H1 (cell line): Measurements from ENCODE around the gene ADD2. TPM values are rescaled to one million over a fixed set of nuclear protein-coding genes. Genes with fewer than 3 reads are reported as not detected.
A peak's percentile ranks its signal among the peaks of the same experiment; 100 is the strongest.

ENCODE experiments used
- CTCF ChIA-PET: fragments of 300-600 bp; sonication (Branson Sonifier 250); formaldehyde crosslinking; loops from one replicate; lab custom pipeline; 2021; ENCODE audit not compliant: partially characterized antibody; lab: Charles Lee
- POLR2A ChIA-PET: fragments of 300-600 bp; sonication (Branson Sonifier 250); formaldehyde crosslinking; loops from one replicate; lab custom pipeline; 2021; ENCODE audit warnings: inconsistent platforms; ENCODE audit not compliant: partially characterized antibody; lab: Charles Lee
- DNase-seq, 2 experiments: peaks; one replicate each; pipeline versions ENCODE4 v3.0.0 to v3.0.0-alpha.2; 2010 to 2022; ENCODE audit warnings: low spot score in 2 of 2, low read depth in 1 of 2, mixed read lengths in 1 of 2
- FAIRE-seq: peaks from 2 replicates; lab custom pipeline; 2011; peaks lifted over from hg19 to GRCh38; lab: Jason Lieb, UNC
- H2AFZ ChIP-seq: 2 replicates; pipeline ENCODE4 v1.8.1; 2012; ENCODE audit warnings: low read length, inconsistent platforms
- H2AK5ac ChIP-seq: 2 replicates; pipeline ENCODE4 v1.6.1; 2013; ENCODE audit warnings: low read depth, low read length
- H2BK120ac ChIP-seq: replicated peaks from 2 replicates; pipeline ENCODE3; 2013; ENCODE audit warnings: low read depth, low read length, inconsistent platforms
- H2BK12ac ChIP-seq: 2 replicates; pipeline ENCODE4 v1.6.1; 2013; ENCODE audit warnings: low read depth, low read length
- H2BK15ac ChIP-seq: 2 replicates; pipeline ENCODE4 v1.6.1; 2013; ENCODE audit warnings: low read length
- H2BK20ac ChIP-seq: 2 replicates; pipeline ENCODE4 v1.6.1; 2013; ENCODE audit warnings: low read length
- H2BK5ac ChIP-seq: 2 replicates; pipeline ENCODE4 v1.6.1; 2013; ENCODE audit warnings: low read depth, low read length
- H3K14ac ChIP-seq: 2 replicates; pipeline ENCODE4 v1.6.1; 2013; ENCODE audit warnings: inconsistent platforms; ENCODE audit not compliant: insufficient read length
- H3K18ac ChIP-seq: 2 replicates; pipeline ENCODE4 v1.6.1; 2013; ENCODE audit warnings: low read length; ENCODE audit errors: extremely low read depth
- H3K23ac ChIP-seq: 2 replicates; pipeline ENCODE4 v1.6.1; 2013; ENCODE audit warnings: inconsistent platforms; ENCODE audit not compliant: insufficient read length
- H3K23me2 ChIP-seq: 2 replicates; pipeline ENCODE4 v1.6.1; 2013; ENCODE audit warnings: low read depth, low read length
- H3K27ac ChIP-seq: 2 replicates; pipeline ENCODE4 v1.6.1; 2011; ENCODE audit warnings: low read depth, low read length, inconsistent platforms
- H3K27me3 ChIP-seq, 4 experiments: replicated peaks in 1 of 4; 1 replicate in 1 of 4; 2 replicates in 3 of 4; pipeline versions ENCODE4 v1.6.1 to v1.8.1; 2011 to 2013; ENCODE audit warnings: low read length in 3 of 4, mild to moderate bottlenecking in 3 of 4, inconsistent platforms in 2 of 4, mixed read lengths in 2 of 4, moderate library complexity in 1 of 4; ENCODE audit not compliant: control insufficient read depth in 3 of 4, insufficient read depth in 3 of 4; ENCODE audit errors: extremely low read depth in 1 of 4
- H3K36me3 ChIP-seq, 4 experiments: 2 replicates each; pipeline versions ENCODE4 v1.6.1 to v1.8.1; 2011 to 2013; ENCODE audit warnings: mild to moderate bottlenecking in 4 of 4, low read length in 3 of 4, moderate library complexity in 2 of 4, control low read depth in 1 of 4, inconsistent platforms in 1 of 4; ENCODE audit not compliant: insufficient read depth in 4 of 4, control insufficient read depth in 2 of 4
- H3K4ac ChIP-seq: replicated peaks from 2 replicates; pipeline ENCODE3; 2013; ENCODE audit warnings: low read length, low read depth, mixed read lengths, inconsistent platforms; ENCODE audit not compliant: insufficient read length
- H3K4me1 ChIP-seq, 4 experiments: replicated peaks in 1 of 4; 1 replicate in 1 of 4; 2 replicates in 3 of 4; pipeline versions ENCODE4 v1.6.1 to v1.8.1; 2011 to 2013; ENCODE audit warnings: low read length in 3 of 4, inconsistent platforms in 2 of 4, mixed read lengths in 1 of 4; ENCODE audit not compliant: insufficient read depth in 4 of 4, control insufficient read depth in 3 of 4
- H3K4me2 ChIP-seq, 2 experiments: 2 replicates each; pipeline versions ENCODE4 v1.6.1 to v1.8.1; 2011 to 2013; ENCODE audit warnings: low read depth in 2 of 2, low read length in 2 of 2, control low read depth in 1 of 2, inconsistent platforms in 1 of 2, mild to moderate bottlenecking in 1 of 2; ENCODE audit not compliant: insufficient read depth in 1 of 2
- H3K4me3 ChIP-seq, 4 experiments: fragments of 200-600, 300-600 bp in 1 of 4; sonication (generic), shearing (Covaris generic), sonication (Bioruptor Twin) in 1 of 4; 2 replicates each; pipeline versions ENCODE4 v1.5.1 to v1.8.1; 2011 to 2016; ENCODE audit warnings: low read length in 4 of 4, low read depth in 3 of 4, control low read depth in 2 of 4, inconsistent platforms in 2 of 4, mild to moderate bottlenecking in 2 of 4, mixed read lengths in 1 of 4, moderate library complexity in 1 of 4; ENCODE audit not compliant: insufficient read depth in 2 of 4; ENCODE audit errors: extremely low read depth in 1 of 4
- H3K56ac ChIP-seq: replicated peaks from 2 replicates; pipeline ENCODE3; 2013; ENCODE audit warnings: low read depth, mild to moderate bottlenecking, mixed read lengths, low read length, inconsistent platforms; ENCODE audit not compliant: insufficient read length
- H3K79me1 ChIP-seq: 2 replicates; pipeline ENCODE4 v1.6.1; 2013; ENCODE audit warnings: low read depth, low read length, control low read depth
- H3K79me2 ChIP-seq, 2 experiments: 2 replicates each; pipeline versions ENCODE4 v1.6.1 to v1.8.1; 2012 to 2013; ENCODE audit warnings: low read length in 2 of 2, mild to moderate bottlenecking in 2 of 2, inconsistent platforms in 1 of 2; ENCODE audit not compliant: insufficient read depth in 2 of 2, control insufficient read depth in 1 of 2
- H3K9ac ChIP-seq, 4 experiments: replicated peaks in 1 of 4; 1 replicate in 1 of 4; 2 replicates in 3 of 4; pipeline versions ENCODE4 v1.6.1 to v1.8.1; 2011 to 2013; ENCODE audit warnings: low read depth in 3 of 4, low read length in 3 of 4, control low read depth in 2 of 4, mild to moderate bottlenecking in 2 of 4, moderate library complexity in 2 of 4, inconsistent platforms in 1 of 4; ENCODE audit errors: extremely low read depth in 1 of 4
- H3K9me3 ChIP-seq, 2 experiments: 2 replicates each; pipeline versions ENCODE4 v1.6.1 to v1.8.1; 2012 to 2013; ENCODE audit warnings: mild to moderate bottlenecking in 2 of 2, moderate library complexity in 2 of 2, control low read depth in 1 of 2, inconsistent platforms in 1 of 2, low read depth in 1 of 2, low read length in 1 of 2, mixed read lengths in 1 of 2; ENCODE audit not compliant: insufficient read depth in 2 of 2
- H4K20me1 ChIP-seq, 2 experiments: replicated peaks in 1 of 2; 2 replicates each; pipeline versions ENCODE3 to v1.8.1; 2011 to 2013; ENCODE audit warnings: inconsistent platforms in 2 of 2, low read length in 2 of 2, mild to moderate bottlenecking in 1 of 2; ENCODE audit not compliant: insufficient read depth in 2 of 2, control insufficient read depth in 1 of 2
- H4K5ac ChIP-seq: 2 replicates; pipeline ENCODE4 v1.6.1; 2013; ENCODE audit warnings: low read length, low read depth, mixed read lengths, inconsistent platforms; ENCODE audit not compliant: insufficient read length
- H4K8ac ChIP-seq: 2 replicates; pipeline ENCODE4 v1.8.0; 2013; ENCODE audit warnings: mild to moderate bottlenecking, moderate library complexity, low read length, inconsistent platforms; ENCODE audit not compliant: insufficient read depth; ENCODE audit errors: extremely low read depth
- H4K91ac ChIP-seq: replicated peaks from 2 replicates; pipeline ENCODE3; 2013; ENCODE audit warnings: low read length, mixed read lengths, inconsistent platforms; ENCODE audit not compliant: insufficient read length
- HDAC2 ChIP-seq, 2 experiments: fragments of 300-600 bp in 1 of 2; sonication (generic) in 1 of 2; IDR thresholded peaks; 2 replicates each; pipeline ENCODE4 v1.6.1; 2011 to 2012; ENCODE audit warnings: low read depth in 2 of 2, low read length in 2 of 2, mild to moderate bottlenecking in 2 of 2, moderate library complexity in 2 of 2, borderline replicate concordance in 1 of 2, inconsistent platforms in 1 of 2
- MAX ChIP-seq: IDR thresholded peaks from 2 replicates; pipeline ENCODE4 v1.6.1; 2012; ENCODE audit warnings: inconsistent platforms
- POLR2A ChIP-seq, 2 experiments: IDR thresholded peaks; 1 replicate in 1 of 2; 2 replicates in 1 of 2; pipeline ENCODE4 v1.6.1; 2011; ENCODE audit warnings: low read depth in 2 of 2, low read length in 2 of 2, mild to moderate bottlenecking in 2 of 2; ENCODE audit errors: control extremely low read depth in 1 of 2
- RBBP5 ChIP-seq: IDR thresholded peaks from 2 replicates; pipeline ENCODE4 v1.7.1; 2012; ENCODE audit warnings: low read depth, mild to moderate bottlenecking, inconsistent platforms, low read length, moderate library complexity, borderline replicate concordance
- TEAD4 ChIP-seq: IDR thresholded peaks from 2 replicates; pipeline ENCODE4 v1.6.1; 2012; ENCODE audit warnings: low read depth, low read length, inconsistent platforms, mixed read lengths
- WGBS, 2 experiments: shearing (Covaris generic) in 1 of 2; methylation state at CpG; one replicate each; pipeline versions ENCODE4 v1.1.6 to v1.1.7; 2013 to 2015; ENCODE audit warnings: low lambda C conversion rate in 2 of 2, mixed read lengths in 2 of 2, inconsistent platforms in 1 of 2, low coverage in 1 of 2, missing lambda C conversion rate in 1 of 2; ENCODE audit not compliant: insufficient replicate concordance in 2 of 2, insufficient coverage in 1 of 2, insufficient read length in 1 of 2; ENCODE audit errors: extremely low coverage in 1 of 2, missing lambda C conversion rate in 1 of 2; 5-methylcytosine and 5-hydroxymethylcytosine counted together
- polyA plus RNA-seq, 7 experiments: library from polyadenylated mRNA; depleted of rRNA in 3 of 7; stranded (reverse) in 5 of 7; unstranded in 2 of 7; fragments of >200 nt in 5 of 7; fragments of 200-250 nt in 2 of 7; gene quantifications; 1 replicate in 5 of 7; 2 replicates in 1 of 7; 4 replicates in 1 of 7; pipeline versions ENCODE4 v1.2.1 to v1.2.3, GENCODE V29; 2011 to 2013; ENCODE audit warnings: missing spikeins in 2 of 7, mixed read lengths in 2 of 7
- total RNA-seq: library from RNA; stranded (reverse); fragmentation: NEBNext Ultra II Directional; extraction: Animal tissue kit (Norgen Biotek cat#: 25700); gene quantifications from 2 replicates; pipeline ENCODE4 v1.2.1, GENCODE V29; 2021

ADD2 gene
- total and polyA plus RNA-seq, 2 of the 8 experiments (the other 6 are each of a cell fraction or from before 2014, with no cell fraction given), result 58.5 to 170 TPM

- Histone ChIP-seq H4K5ac (peak overlapping the region; percentile 63), H4K20me1 (peaks cover 5 to 16% of the 10 kb centered on the region in 2 experiments), H2BK5ac (peak overlapping the region; percentile 89; the same call in 1 of the 2 replicates), H3K4ac (peak overlapping the region; percentile 41), H2AFZ (no peak overlapping the region), H3K79me2 (peaks cover 20 to 77% of the 10 kb centered on the region in 2 experiments), H3K4me3 (peak overlapping the region in 3 of 4 experiments; percentile 4 to 36 (median 12); a peak in 4 of 8 replicates), H2BK12ac (peak overlapping the region; percentile 75; the same call in 1 of the 2 replicates), H3K4me1 (peaks cover 38 to 62% (median 52%) of the 10 kb centered on the region in 4 experiments), H3K18ac (peak overlapping the region; percentile 44), H4K8ac (no peak overlapping the region), H3K23me2 (no peaks in the 10 kb centered on the region; the same call in 1 of the 2 replicates), H3K9me3 (no peaks in the 10 kb centered on the region), H2BK120ac (peak overlapping the region; percentile 98), H3K4me2 (peak overlapping the region; percentile 62 to 71), H3K9ac (peak overlapping the region in 1 of 4 experiments; percentile 24; a peak in 1 of 7 replicates), H2BK20ac (peak overlapping the region; percentile 98), H3K56ac (no peak overlapping the region), H3K27me3 (no peaks in the 10 kb centered on the region), H3K79me1 (peaks cover 30% of the 10 kb centered on the region), H3K23ac (no peak overlapping the region), H4K91ac (peak overlapping the region; percentile 12), H3K27ac (peak overlapping the region; percentile 63), H3K14ac (peak overlapping the region; percentile 32), H2AK5ac (peak overlapping the region; percentile 43; the same call in 1 of the 2 replicates), H3K36me3 (no peaks in the 10 kb centered on the region), H2BK15ac (peak overlapping the region; percentile 35; the same call in 1 of the 2 replicates)
- POLR2A ChIA-PET, result interaction anchor here (0.7 to 1.9 kb wide), 6 partner anchors 9 to 32 kb away, joined by 3 to 7 read pairs (median 4); no protein-coding TSS in a partner anchor
- 13% methylated on average over 6 of the region's 6 CpGs; no CpG with 5 or more reads in 1 of the 2 experiments for WGBS, 2 experiments
- no peak for DNase-seq
- FAIRE-seq, result peak; percentile 94
- CTCF ChIA-PET, result interaction anchor here (0.9 to 1.7 kb wide), 8 partner anchors 13 to 47 kb away, joined by 3 to 5 read pairs (median 4); partner anchors contain the start of gene ADD2
- TF ChIP-seq POLR2A (IDR thresholded peaks at IDR 0.05; ENCODE audit: control extremely low read depth in 1 of 2, low read depth in 2 of 2, low read length in 2 of 2) (0 out of 3 replicates have a peak, but pooled peaks of 1 of the 2 experiments have one; percentile 18), HDAC2 (IDR thresholded peaks at IDR 0.05; ENCODE audit: borderline replicate concordance in 1 of 2, low read depth in 2 of 2, low read length in 2 of 2) (no peak), RBBP5 (peak; percentile 33; the same call in 1 of the 2 replicates), MAX (no peak), TEAD4 (peak; percentile 57; the same call in 1 of the 2 replicates)
Measured at GRCh38 chr2:70732766-70733645, 35.0 kb downstream of the ADD2 start.
